Medulla oblongata (tissue), 1 donor: Measurements from ENCODE around the gene SLC7A1.
"Not testable (repeated sequence)": the region's sequence is repeated elsewhere in the genome, so short reads cannot be mapped to it uniquely, and the experiment has no call there.

Experiments
- DNase-seq: peaks from one replicate; pipeline ENCODE4 v3.0.0-alpha.2; 2015; ENCODE audit errors: extremely low spot score

Gene SLC7A1

DNA sequence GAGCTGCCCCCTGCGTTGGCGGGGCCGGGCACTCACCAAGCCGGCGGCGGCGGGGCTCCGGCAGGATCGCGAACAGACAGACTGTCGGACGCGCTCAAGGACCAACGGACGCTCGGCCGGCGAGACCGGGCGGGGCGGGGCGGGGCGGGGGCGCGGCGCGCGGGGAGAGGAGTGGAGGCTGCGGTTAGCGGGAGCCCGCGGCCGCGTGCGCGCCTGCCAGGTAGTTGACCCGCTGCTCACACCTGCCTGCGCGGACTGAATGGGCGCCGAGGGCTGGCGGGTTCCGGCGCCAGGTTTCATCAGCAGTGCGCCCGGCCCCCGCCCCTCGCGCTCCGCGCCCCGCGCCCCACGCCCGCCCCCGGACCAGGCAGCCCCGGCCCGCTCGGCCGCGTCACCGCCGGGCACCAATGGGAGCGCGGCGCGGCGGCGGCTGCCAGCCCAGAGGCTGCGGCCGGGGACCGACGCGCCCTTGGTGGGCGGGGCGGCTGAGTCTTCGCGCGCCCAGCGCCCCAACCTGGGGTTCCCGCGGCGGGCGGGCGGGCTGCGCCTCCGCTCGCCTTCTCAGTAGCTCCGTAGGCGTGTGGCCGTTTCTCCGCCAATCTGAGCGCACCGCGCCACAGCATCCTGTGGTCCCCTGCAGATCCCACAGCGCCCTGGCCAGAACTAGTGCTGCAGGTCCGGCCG, at the start of gene SLC7A1:
TSS of gene SLC7A1 (minus strand) at position 309 of the 684 bp plus-strand sequence. CDS start 59,500 bp downstream, outside the sequence.
- peak; percentile 86 for DNase-seq

DNA sequence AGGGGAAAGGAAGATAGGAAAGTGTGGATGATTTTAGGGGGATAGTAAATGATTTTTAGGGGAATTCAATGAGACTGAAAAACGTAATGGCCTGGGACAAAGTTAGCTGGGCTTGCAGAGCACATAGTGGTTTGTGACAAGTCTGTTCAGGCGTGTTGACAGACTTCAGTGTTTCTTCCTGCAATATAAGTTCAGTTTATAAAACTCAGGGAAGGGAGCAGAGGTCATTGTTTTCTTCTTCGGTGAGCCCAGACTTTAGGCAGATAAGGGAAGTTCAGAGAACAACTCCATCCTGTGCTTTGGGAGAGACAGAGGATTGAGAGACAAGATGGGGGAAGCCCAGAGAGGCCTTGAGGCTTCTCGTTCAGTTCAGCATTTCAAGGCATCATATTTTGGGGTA, 45.2 kb upstream of the SLC7A1 start:
- DNase-seq, result no peak

GRCh38 chr13:29636831-29637230, 41.3 kb upstream of the SLC7A1 start:
- not testable (repeated sequence) for DNase-seq

- no peak for DNase-seq
Measured at GRCh38 chr13:29624997-29625396, 29.5 kb upstream of the SLC7A1 start.

GRCh38 chr13:29621841-29622240, 26.4 kb upstream of the SLC7A1 start:
- DNase-seq, result no peak

DNA sequence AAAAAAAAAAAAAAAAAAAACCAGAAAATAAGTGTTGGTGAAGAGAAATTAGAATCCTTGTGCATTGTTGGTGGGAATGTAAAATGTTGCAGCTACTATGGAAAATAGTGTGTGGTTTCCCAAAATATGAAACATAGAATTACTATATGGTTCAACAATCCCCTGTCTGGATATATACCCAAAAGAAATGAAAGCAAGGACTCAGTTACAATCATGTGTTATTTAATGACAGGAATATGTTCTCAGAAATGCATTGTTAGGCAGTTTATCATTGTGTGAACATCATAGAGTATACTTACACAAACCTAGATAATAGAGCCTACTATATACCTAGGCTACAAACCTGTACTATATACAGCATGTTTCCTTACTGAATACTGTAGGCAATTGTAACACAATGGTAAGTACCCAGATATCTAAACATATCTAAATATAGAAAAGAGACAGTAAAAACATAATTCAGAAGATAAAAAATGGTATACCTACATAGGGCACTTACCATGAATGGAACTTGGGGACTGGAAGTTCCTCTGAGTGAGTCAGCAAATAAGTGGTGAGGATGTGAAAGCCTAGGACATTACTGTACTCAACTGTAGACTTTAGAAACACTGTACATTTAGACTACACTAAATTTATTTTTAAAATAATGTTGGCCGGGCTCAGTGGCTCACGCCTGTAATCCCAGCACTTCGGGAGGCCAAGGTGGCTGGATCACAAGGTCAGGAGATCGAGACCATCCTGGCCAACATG, 25.7 kb upstream of the SLC7A1 start:
- no peak for DNase-seq

GRCh38 chr13:29619995-29620394, 24.5 kb upstream of the SLC7A1 start:
- DNase-seq, result no peak

- DNase-seq, result no peak
Measured at GRCh38 chr13:29613101-29613500, 17.6 kb upstream of the SLC7A1 start.

DNA sequence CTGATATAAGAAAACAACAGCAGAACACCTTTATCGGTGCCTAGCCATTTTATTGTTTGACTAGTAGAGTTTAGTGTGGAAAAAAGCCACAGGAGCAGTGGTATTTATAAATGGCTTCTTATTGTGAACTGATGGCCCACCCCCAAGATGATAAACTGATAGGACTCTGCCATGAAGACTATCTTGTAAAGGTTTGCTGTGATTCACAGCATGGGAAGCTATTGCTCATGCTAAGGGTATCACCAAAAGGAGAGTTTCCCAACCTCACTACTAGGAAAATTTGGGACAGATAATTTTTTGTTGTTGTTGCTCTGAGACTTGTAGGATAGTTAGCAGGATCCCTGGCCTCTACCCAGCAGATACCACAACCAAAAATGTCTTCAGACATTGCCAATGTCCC, 12.0 kb upstream of the SLC7A1 start:
- no peak for DNase-seq

- DNase-seq, result no peak
Measured at GRCh38 chr13:29605860-29606526, 10.5 kb upstream of the SLC7A1 start.

DNA sequence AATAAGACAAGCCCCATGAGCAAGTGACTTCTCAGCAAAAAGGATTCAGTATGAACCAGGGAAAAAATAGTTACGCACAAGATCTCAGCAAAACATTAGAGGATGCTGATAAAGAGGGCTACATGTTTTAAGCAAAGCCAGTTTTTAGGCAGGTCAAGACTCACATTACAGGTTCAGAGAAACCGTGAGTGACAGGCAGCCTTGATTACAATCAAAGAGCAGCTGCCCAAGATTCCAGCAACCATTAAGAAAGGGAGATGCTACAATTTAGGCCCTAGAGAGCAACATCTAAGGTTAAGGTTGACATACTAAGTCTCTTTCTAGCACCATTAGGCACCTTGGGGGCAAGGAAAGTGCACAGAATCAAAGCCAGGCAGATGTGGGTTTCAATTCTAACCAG, 2.8 kb upstream of the SLC7A1 start:
- no peak for DNase-seq

DNA sequence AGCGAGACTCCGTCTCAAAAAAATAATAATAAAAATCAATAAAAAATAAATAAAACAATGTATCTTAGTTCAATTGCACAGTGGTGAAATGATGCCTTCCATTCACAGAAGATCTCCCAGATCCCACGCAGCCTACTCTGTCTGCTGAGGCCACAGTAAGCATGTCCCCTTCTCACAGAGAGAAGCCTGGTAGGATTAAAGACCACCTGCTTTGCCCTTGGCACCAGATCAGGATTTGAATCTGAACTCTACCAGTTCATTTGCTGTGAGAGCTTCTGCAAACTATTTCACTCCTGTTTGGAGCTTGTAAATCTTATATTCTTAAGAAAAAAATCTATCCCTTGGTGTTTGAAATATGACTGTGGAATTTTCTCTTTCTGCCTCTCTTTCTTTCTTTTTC, 2.2 kb upstream of the SLC7A1 start:
- DNase-seq, result no peak

GRCh38 chr13:29597246-29597645, 1.8 kb upstream of the SLC7A1 start:
- no peak for DNase-seq

GRCh38 chr13:29596064-29596418, 553 bp upstream of the SLC7A1 start:
- DNase-seq, result no peak

DNA sequence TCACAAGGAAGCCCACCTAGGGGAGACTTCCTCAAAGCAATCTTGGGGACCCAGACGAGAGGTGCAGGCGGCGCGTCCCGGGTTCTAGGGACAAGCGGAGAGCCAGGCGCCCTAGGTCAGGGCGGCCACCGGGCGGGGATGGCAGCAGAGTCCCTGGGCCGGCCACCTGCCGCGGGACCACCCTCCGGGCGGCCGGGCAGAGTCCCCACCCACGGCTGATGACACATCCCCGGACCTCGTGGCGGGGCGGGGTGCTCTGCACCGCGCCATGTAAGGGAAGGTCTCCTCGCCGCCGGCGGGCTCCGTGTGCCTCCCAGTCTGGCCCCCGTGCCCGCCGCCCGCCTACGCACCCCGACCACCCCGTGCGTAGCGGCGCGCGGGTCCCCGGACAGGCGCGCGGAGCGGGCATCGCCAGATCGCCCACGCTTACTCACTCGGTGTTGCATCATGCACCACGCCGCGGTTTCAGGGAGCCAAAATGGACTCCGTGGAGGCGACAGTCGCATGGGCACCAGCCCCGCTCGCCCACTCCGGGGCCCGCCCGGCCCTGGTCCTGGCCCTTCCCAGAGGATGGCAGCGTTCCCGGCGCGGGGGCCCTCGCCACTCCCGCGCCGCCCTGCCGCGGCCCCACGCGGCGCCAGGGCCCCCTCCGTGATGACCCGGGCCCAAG, 643 bp downstream of the SLC7A1 start:
- DNase-seq, result peak; percentile 46

- peak; percentile 49 for DNase-seq
Measured at GRCh38 chr13:29594303-29594709, 1.2 kb downstream of the SLC7A1 start.

GRCh38 chr13:29593605-29594297, 1.7 kb downstream of the SLC7A1 start:
- DNase-seq, result no peak

DNA sequence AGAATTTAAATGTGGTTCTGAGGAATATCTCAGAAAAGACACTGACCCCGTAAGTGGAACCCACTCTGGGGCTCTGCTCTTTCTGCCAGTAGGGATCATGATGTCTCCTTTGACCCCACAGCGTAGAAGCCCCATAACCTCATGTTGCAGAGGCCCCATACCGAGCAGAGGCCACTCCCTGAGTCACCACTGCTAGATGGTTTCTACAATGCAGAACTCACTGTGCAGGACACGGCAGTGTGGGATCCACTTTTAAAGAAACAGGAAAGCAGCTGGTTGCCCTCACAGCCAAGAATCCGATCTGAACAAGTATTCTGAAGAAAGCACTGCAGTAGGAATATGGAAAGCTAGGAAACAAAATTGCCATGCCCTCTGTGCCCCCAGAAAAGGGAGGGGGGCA, 4.2 kb downstream of the SLC7A1 start:
- DNase-seq, result no peak

GRCh38 chr13:29589967-29590366, 5.5 kb downstream of the SLC7A1 start:
- no peak for DNase-seq

DNA sequence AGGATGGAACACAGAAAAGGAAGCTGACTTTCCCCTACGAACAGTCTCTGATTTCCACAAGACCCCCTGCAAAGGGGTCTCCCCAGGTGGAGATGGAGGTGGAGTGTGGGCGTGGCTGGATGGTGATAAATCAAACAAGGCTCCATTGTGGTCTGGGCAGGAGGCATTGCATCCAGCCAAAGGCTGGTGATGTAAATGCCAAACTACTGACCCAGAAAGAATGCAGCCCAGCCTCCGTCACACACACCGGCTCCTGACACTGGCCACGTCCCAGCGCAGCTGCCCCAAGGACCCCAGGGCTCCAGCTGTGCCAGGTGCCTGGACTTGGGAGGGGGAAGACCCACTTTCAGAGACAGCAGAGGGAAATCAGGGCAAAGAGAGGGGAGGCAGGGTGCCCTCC, 6.3 kb downstream of the SLC7A1 start:
- no peak for DNase-seq

GRCh38 chr13:29587645-29588044, 7.8 kb downstream of the SLC7A1 start:
- DNase-seq, result no peak
